GM18511 (cell line): Measurements from ENCODE around the gene SRD5A1.

ENCODE experiments used
- ATAC-seq: cut with Tn5 transposase; IDR thresholded peaks from one replicate; pipeline ENCODE4 v1.9.1; 2021; ENCODE audit warnings: mild to moderate bottlenecking, moderate library complexity; ENCODE audit not compliant: unreplicated experiment

The SRD5A1 gene

GRCh38 chr5:6603643-6604042, 29.6 kb upstream of the SRD5A1 start:
- no peak for ATAC-seq

GRCh38 chr5:6604341-6604740, 28.9 kb upstream of the SRD5A1 start:
- ATAC-seq: no peak

GRCh38 chr5:6604946-6605345, 28.3 kb upstream of the SRD5A1 start:
- ATAC-seq: no peak

- no peak for ATAC-seq
Measured at GRCh38 chr5:6606884-6607558, 26.2 kb upstream of the SRD5A1 start.

GRCh38 chr5:6607559-6607936, 25.7 kb upstream of the SRD5A1 start:
- no peak for ATAC-seq

GRCh38 chr5:6608016-6608415, 25.2 kb upstream of the SRD5A1 start:
- ATAC-seq: no peak

- no peak for ATAC-seq
Measured at GRCh38 chr5:6611334-6612256, 21.6 kb upstream of the SRD5A1 start.

- ATAC-seq: no peak
Measured at GRCh38 chr5:6615034-6615815, 18.0 kb upstream of the SRD5A1 start.

- ATAC-seq: no peak
Measured at GRCh38 chr5:6616632-6617031, 16.6 kb upstream of the SRD5A1 start.

- ATAC-seq: no peak
Measured at GRCh38 chr5:6623228-6623627, 10.0 kb upstream of the SRD5A1 start.

GRCh38 chr5:6623941-6624340, 9.3 kb upstream of the SRD5A1 start:
- ATAC-seq: no peak

GRCh38 chr5:6626508-6626907, 6.7 kb upstream of the SRD5A1 start:
- no peak for ATAC-seq

- no peak for ATAC-seq
Measured at GRCh38 chr5:6631441-6631840, 1.8 kb upstream of the SRD5A1 start.

GRCh38 chr5:6632324-6632887, 834 bp upstream of the SRD5A1 start:
- peak; percentile 25 for ATAC-seq

- peak; percentile 60 for ATAC-seq
Measured at GRCh38 chr5:6633469-6634245, 417 bp downstream of the SRD5A1 start.

- ATAC-seq: no peak
Measured at GRCh38 chr5:6634306-6634705, 1.1 kb downstream of the SRD5A1 start.

GRCh38 chr5:6634788-6635430, 1.7 kb downstream of the SRD5A1 start:
- ATAC-seq: no peak

GRCh38 chr5:6636293-6636692, 3.1 kb downstream of the SRD5A1 start:
- no peak for ATAC-seq

GRCh38 chr5:6637022-6637421, 3.8 kb downstream of the SRD5A1 start:
- ATAC-seq: no peak

- ATAC-seq: no peak
Measured at GRCh38 chr5:6637590-6637989, 4.3 kb downstream of the SRD5A1 start.
